CD14-positive monocyte (primary cell): ENCODE data around the gene CXorf49. TPM values are rescaled to one million over a fixed set of nuclear protein-coding genes. Genes with fewer than 3 reads are reported as not detected.

ENCODE experiments used
- DNase-seq, 3 donors: peaks; one replicate each; pipeline ENCODE4 v3.0.0-alpha.2; 2011 to 2022
- H2AFZ ChIP-seq: 2 replicates; pipeline ENCODE4 v1.6.0; 2012; ENCODE audit warnings: mild to moderate bottlenecking, low read depth, low read length, inconsistent platforms; ENCODE audit not compliant: insufficient read depth, poor library complexity, severe bottlenecking
- H3K27ac ChIP-seq, 2 donors: 1 replicate in 1 of 2; 2 replicates in 1 of 2; pipeline ENCODE4 v1.5.1; 2012 to 2013; ENCODE audit warnings: low read length in 2 of 2, control low read depth in 1 of 2, inconsistent platforms in 1 of 2, low read depth in 1 of 2, mild to moderate bottlenecking in 1 of 2
- H3K27me3 ChIP-seq, 2 donors: one replicate each; pipeline versions ENCODE4 v1.6.0 to v1.6.1; 2011 to 2013; ENCODE audit warnings: low read length in 2 of 2; ENCODE audit not compliant: control insufficient read depth in 2 of 2, insufficient read depth in 2 of 2
- H3K36me3 ChIP-seq, 2 donors: replicated peaks in 1 of 2; 1 replicate in 1 of 2; 2 replicates in 1 of 2; pipeline versions ENCODE4 v1.5.1 to v1.6.1; 2012 to 2013; ENCODE audit warnings: low read length in 2 of 2, control low read depth in 1 of 2, inconsistent platforms in 1 of 2, mild to moderate bottlenecking in 1 of 2; ENCODE audit not compliant: insufficient read depth in 2 of 2, control insufficient read depth in 1 of 2
- H3K4me1 ChIP-seq, 2 donors: 1 replicate in 1 of 2; 2 replicates in 1 of 2; pipeline versions ENCODE4 v1.5.1 to v1.6.1; 2012 to 2013; ENCODE audit warnings: low read length in 2 of 2, control low read depth in 1 of 2, inconsistent platforms in 1 of 2, mild to moderate bottlenecking in 1 of 2, moderate library complexity in 1 of 2; ENCODE audit not compliant: insufficient read depth in 2 of 2, control insufficient read depth in 1 of 2
- H3K4me2 ChIP-seq: replicated peaks from 2 replicates; pipeline ENCODE3; 2012; ENCODE audit warnings: low read length, moderate library complexity, mild to moderate bottlenecking; ENCODE audit not compliant: poor library complexity, severe bottlenecking; ENCODE audit errors: extremely low read depth
- H3K4me3 ChIP-seq, 3 experiments: fragments of 200-600 bp in 1 of 3; sonication (generic) in 1 of 3; replicated peaks in 1 of 3; 1 replicate in 2 of 3; 2 replicates in 1 of 3; pipeline ENCODE4 v1.5.1; 2011 to 2013; ENCODE audit warnings: low read length in 3 of 3, mild to moderate bottlenecking in 3 of 3, control low read depth in 2 of 3, low read depth in 2 of 3, inconsistent platforms in 1 of 3, moderate library complexity in 1 of 3
- H3K79me2 ChIP-seq: 2 replicates; pipeline ENCODE4 v1.6.0; 2012; ENCODE audit warnings: mild to moderate bottlenecking, control low read depth, inconsistent platforms, low read length, moderate library complexity; ENCODE audit not compliant: insufficient read depth
- H3K9ac ChIP-seq: 2 replicates; pipeline ENCODE4 v1.6.0; 2017; ENCODE audit warnings: low read length, mild to moderate bottlenecking; ENCODE audit not compliant: insufficient read depth, poor library complexity, severe bottlenecking
- H3K9me3 ChIP-seq, 2 donors: replicated peaks in 1 of 2; 1 replicate in 1 of 2; 2 replicates in 1 of 2; pipeline versions ENCODE4 v1.5.1 to v1.6.1; 2012 to 2013; ENCODE audit warnings: low read length in 2 of 2, control low read depth in 1 of 2; ENCODE audit not compliant: control insufficient read depth in 1 of 2, insufficient read depth in 1 of 2
- H4K20me1 ChIP-seq: 2 replicates; pipeline ENCODE4 v1.6.0; 2012; ENCODE audit warnings: mild to moderate bottlenecking, low read length, control low read depth, moderate library complexity; ENCODE audit not compliant: insufficient read depth
- H3K27ac Mint-ChIP-seq, 7 donors: one replicate each; pipeline ENCODE4 v1.8.0; 2020; ENCODE audit warnings: mild to moderate bottlenecking in 7 of 7, mixed read lengths in 7 of 7, moderate library complexity in 6 of 7, inconsistent platforms in 2 of 7
- H3K27me3 Mint-ChIP-seq, 3 donors: one replicate each; pipeline ENCODE4 v1.8.0; 2021 to 2022; ENCODE audit warnings: low read depth in 3 of 3, mild to moderate bottlenecking in 3 of 3, mixed read lengths in 3 of 3, moderate library complexity in 3 of 3, inconsistent platforms in 1 of 3
- H3K36me3 Mint-ChIP-seq, 2 donors: one replicate each; pipeline ENCODE4 v1.8.0; 2020; ENCODE audit warnings: mixed read lengths in 2 of 2, inconsistent platforms in 1 of 2, mild to moderate bottlenecking in 1 of 2
- H3K4me1 Mint-ChIP-seq: one replicate; pipeline ENCODE4 v1.8.0; 2020; ENCODE audit warnings: mild to moderate bottlenecking, mixed read lengths
- H3K4me3 Mint-ChIP-seq, 2 donors: one replicate each; pipeline ENCODE4 v1.8.0; 2020; ENCODE audit warnings: mild to moderate bottlenecking in 2 of 2, mixed read lengths in 2 of 2, moderate library complexity in 1 of 2
- H3K9me3 Mint-ChIP-seq, 7 donors: one replicate each; pipeline ENCODE4 v1.8.0; 2020 to 2022; ENCODE audit warnings: mixed read lengths in 7 of 7, mild to moderate bottlenecking in 6 of 7, moderate library complexity in 6 of 7, inconsistent platforms in 2 of 7
- CTCF ChIP-seq: fragments of 200-600 bp; IDR thresholded peaks from one replicate; pipeline ENCODE4 v1.8.0; 2022; ENCODE audit warnings: antibody characterized with exemption, mild to moderate bottlenecking
- WGBS: methylation state at CpG from one replicate; pipeline ENCODE4 v1.1.5; 2013; ENCODE audit warnings: missing lambda C conversion rate; ENCODE audit not compliant: insufficient coverage; 5-methylcytosine and 5-hydroxymethylcytosine counted together
- intact Hi-C, 2 donors: fragments of 100-400 bp; cut with micrococcal nuclease; formaldehyde crosslinking; loops; one replicate each; pipeline versions ENCODE4 v1.15.0 to v1.15.1; 2023
- polyA plus RNA-seq, 3 donors: library from polyadenylated mRNA; depleted of rRNA in 1 of 3; unstranded in 2 of 3; stranded (reverse) in 1 of 3; fragments of 300-500 nt in 2 of 3; fragments of >200 nt in 1 of 3; fragmentation: Illumina TruSeq in 2 of 3; gene quantifications; 1 replicate in 2 of 3; 2 replicates in 1 of 3; pipeline ENCODE4 v1.2.3, GENCODE V29; 2012 to 2021
- small RNA-seq: library from RNA; depleted of rRNA; stranded (forward); fragments of <200 nt; gene quantifications from one replicate; pipeline ENCODE3, GENCODE V24; 2012; ENCODE audit warnings: low read depth; ENCODE audit not compliant: insufficient read length

Gene CXorf49
- polyA plus RNA-seq, 3 donors = not detected

- no peaks in the 10 kb centered on the region for H3K36me3 Mint-ChIP-seq
- no peak overlapping the region for H3K9ac ChIP-seq
- no peaks in the 10 kb centered on the region for H3K9me3 Mint-ChIP-seq
- no peaks in the 10 kb centered on the region for H3K36me3 ChIP-seq
- peaks cover 8% of the 10 kb centered on the region for H3K4me1 Mint-ChIP-seq
- no peak overlapping the region for H3K27ac ChIP-seq
- no peaks in the 10 kb centered on the region for H3K9me3 ChIP-seq
- H3K4me3 Mint-ChIP-seq = no peak overlapping the region
- TF ChIP-seq CTCF = no peak
- no peak overlapping the region for H3K4me3 ChIP-seq
- H4K20me1 ChIP-seq = no peaks in the 10 kb centered on the region
- peaks cover 3 to 21% (median 18%) of the 10 kb centered on the region in 3 donors for H3K27me3 Mint-ChIP-seq
- no peaks in the 10 kb centered on the region for H3K79me2 ChIP-seq
- no peaks in the 10 kb centered on the region for H3K27me3 ChIP-seq
- no peak for DNase-seq
- no peak overlapping the region for H2AFZ ChIP-seq
- intact Hi-C loops = no loop called here
- no peak overlapping the region for H3K4me2 ChIP-seq
- WGBS = 94% methylated on average over 6 of the region's 16 CpGs
- H3K4me1 ChIP-seq = no peaks in the 10 kb centered on the region
- no peak overlapping the region for H3K27ac Mint-ChIP-seq
Measured at GRCh38 chrX:71664889-71665491, 53.1 kb downstream of the CXorf49 start.

Small RNA genes within 50 kb of the gene (small RNA-seq; reads per million reads assigned to genes)
- gene BX276092.4 (not detected), gene BX276092.6 (not detected), gene BX276092.8 (not detected)

Other genes with a start within 250 kb of the CXorf49 start
- 100 to 1,000 TPM in 1 of 3 donors, 10 to 100 TPM in 2; 11.7 to 310 (median 14.0) TPM for gene OGT, start 185.2 kb downstream of the CXorf49 start, polyA plus RNA-seq
- gene GCNA, start 139.8 kb downstream of the CXorf49 start, polyA plus RNA-seq = 1 to 10 TPM in 1 of 3 donors, under 1 TPM in 2; 0.26 to 4.7 (median 0.27) TPM
- under 1 TPM; 0.04 to 0.14 (median 0.10) TPM for gene CXCR3, start 99.8 kb downstream of the CXorf49 start, polyA plus RNA-seq
- gene CXorf49B, start 45.1 kb upstream of the CXorf49 start, polyA plus RNA-seq = not detected
- gene NHSL2, start 192.6 kb upstream of the CXorf49 start, polyA plus RNA-seq = 10 to 100 TPM; 16.6 to 39.8 (median 22.8) TPM